Colonic mucosa (tissue), 4 donors: ENCODE measurements around the gene AZIN2. TPM values are rescaled to one million over a fixed set of nuclear protein-coding genes. Genes with fewer than 3 reads are reported as not detected.
"Not testable (repeated sequence)": the region's sequence is repeated elsewhere in the genome, so short reads cannot be mapped to it uniquely, and the experiment has no call there.

Source experiments
- DNase-seq: peaks from one replicate; pipeline ENCODE4 v3.0.0-alpha.2; 2020
- H3K27ac ChIP-seq: fragments of 200-600 bp; one replicate; pipeline ENCODE4 v1.8.0; 2021
- H3K27me3 ChIP-seq: fragments of 200-600 bp; one replicate; pipeline ENCODE4 v1.8.0; 2021
- H3K36me3 ChIP-seq: fragments of 200-600 bp; one replicate; pipeline ENCODE4 v1.8.0; 2021
- H3K4me1 ChIP-seq: fragments of 200-600 bp; one replicate; pipeline ENCODE4 v1.8.0; 2021; ENCODE audit warnings: mild to moderate bottlenecking
- H3K4me3 ChIP-seq: fragments of 200-600 bp; one replicate; pipeline ENCODE4 v1.8.0; 2021
- H3K9ac ChIP-seq, 2 donors: one replicate each; pipeline ENCODE4 v1.7.0; 2013; ENCODE audit warnings: control low read depth in 2 of 2, low read depth in 2 of 2, low read length in 2 of 2
- H3K9me3 ChIP-seq: fragments of 200-600 bp; one replicate; pipeline ENCODE4 v1.8.0; 2021
- CTCF ChIP-seq: fragments of 200-600 bp; IDR thresholded peaks from one replicate; pipeline ENCODE4 v1.8.0; 2022; ENCODE audit warnings: antibody characterized with exemption, mild to moderate bottlenecking
- intact Hi-C: fragments of 100-400 bp; cut with DNase I; formaldehyde crosslinking; loops from one replicate; pipeline ENCODE4 v1.14.1; 2022
- total RNA-seq, 2 donors: library from RNA; stranded (reverse); fragmentation: NEBNext Ultra II Directional in 1 of 2; extraction: Animal tissue kit (Norgen Biotek cat#: 25700) in 1 of 2; gene quantifications; one replicate each; pipeline ENCODE4 v1.2.1, GENCODE V29; 2021
- donor health status: healthy.
- donor health status: DM: no; HTN: no; CAD: no.
- donor health status: DM: no; HTN: no; CAD: no.

The AZIN2 gene
- total RNA-seq, 2 donors from 2014 or later, result 10.2 to 21.4 TPM

GRCh38 chr1:33132549-33132948, 51.6 kb downstream of the AZIN2 start:
- no peak for DNase-seq
- intact Hi-C loops, result no loop called here
- Histone ChIP-seq H3K4me3 (no peak overlapping the region), H3K27me3 (no peaks in the 10 kb centered on the region), H3K9me3 (no peaks in the 10 kb centered on the region), H3K4me1 (no peaks in the 10 kb centered on the region), H3K27ac (no peak overlapping the region), H3K9ac (no peak overlapping the region), H3K36me3 (no peaks in the 10 kb centered on the region)
- TF ChIP-seq CTCF, result no peak

- H3K27me3 ChIP-seq, result no peaks in the 10 kb centered on the region
- no peak overlapping the region for H3K27ac ChIP-seq
- no peaks in the 10 kb centered on the region for H3K36me3 ChIP-seq
- intact Hi-C loops, result no loop called here
- no peak overlapping the region for H3K4me3 ChIP-seq
- DNase-seq, result no peak
- H3K9me3 ChIP-seq, result no peaks in the 10 kb centered on the region
- no peaks in the 10 kb centered on the region for H3K4me1 ChIP-seq
- H3K9ac ChIP-seq, result no peak overlapping the region
- TF ChIP-seq CTCF, result no peak
Observed at GRCh38 chr1:33133478-33134105, 52.6 kb downstream of the AZIN2 start.

- intact Hi-C loops, H3K9ac ChIP-seq, H3K9me3 ChIP-seq, H3K27ac ChIP-seq, H3K4me1 ChIP-seq, H3K4me3 ChIP-seq, H3K27me3 ChIP-seq, DNase-seq, H3K36me3 ChIP-seq: not testable (repeated sequence)
Observed at GRCh38 chr1:33136041-33136440, 55.1 kb downstream of the AZIN2 start.

- no peaks in the 10 kb centered on the region for H3K9me3 ChIP-seq
- H3K27me3 ChIP-seq, result no peaks in the 10 kb centered on the region
- H3K36me3 ChIP-seq, result no peaks in the 10 kb centered on the region
- no peak overlapping the region for H3K9ac ChIP-seq
- no peak overlapping the region for H3K4me3 ChIP-seq
- no peak for TF ChIP-seq CTCF
- intact Hi-C loops, result no loop called here
- no peak overlapping the region for H3K27ac ChIP-seq
- no peak for DNase-seq
- no peaks in the 10 kb centered on the region for H3K4me1 ChIP-seq
Observed at GRCh38 chr1:33137800-33138199, 56.8 kb downstream of the AZIN2 start.

GRCh38 chr1:33140153-33141149, 59.5 kb downstream of the AZIN2 start:
- no peaks in the 10 kb centered on the region for H3K9me3 ChIP-seq
- no peaks in the 10 kb centered on the region for H3K27me3 ChIP-seq
- H3K9ac ChIP-seq, result no peak overlapping the region
- no peak for DNase-seq
- intact Hi-C loops, result no loop called here
- H3K4me3 ChIP-seq, result no peak overlapping the region
- no peak overlapping the region for H3K27ac ChIP-seq
- H3K4me1 ChIP-seq, result no peaks in the 10 kb centered on the region
- TF ChIP-seq CTCF, result no peak
- H3K36me3 ChIP-seq, result no peaks in the 10 kb centered on the region

- H3K27me3 ChIP-seq, result no peaks in the 10 kb centered on the region
- H3K36me3 ChIP-seq, result no peaks in the 10 kb centered on the region
- TF ChIP-seq CTCF, result no peak
- DNase-seq, result no peak
- no peak overlapping the region for H3K4me3 ChIP-seq
- intact Hi-C loops, result no loop called here
- H3K27ac ChIP-seq, result no peak overlapping the region
- H3K9me3 ChIP-seq, result no peaks in the 10 kb centered on the region
- H3K4me1 ChIP-seq, result no peaks in the 10 kb centered on the region
- H3K9ac ChIP-seq, result no peak overlapping the region
Observed at GRCh38 chr1:33141216-33141615, 60.3 kb downstream of the AZIN2 start.
